Breast epithelium (tissue), 3 donors: ENCODE data around the gene PRXL2A.

ENCODE experiments used
- POLR2A ChIP-seq: fragments of 450-650 bp; IDR thresholded peaks from one replicate; pipeline ENCODE4 v1.6.1; 2016; ENCODE audit warnings: antibody characterized with exemption, mild to moderate bottlenecking, moderate library complexity
- POLR2AphosphoS5 ChIP-seq, 3 donors: sonication (generic); formaldehyde crosslinking; IDR thresholded peaks; one replicate each; pipeline ENCODE4 v1.6.1; 2017; ENCODE audit warnings: antibody characterized with exemption in 3 of 3
- TF ChIP-seq, protein P1 (sequence below), 3 donors: fragments of 450-650 bp; IDR thresholded peaks; one replicate each; pipeline ENCODE4 v1.5.1; 2016 to 2017; ENCODE audit warnings: antibody characterized with exemption in 3 of 3, mild to moderate bottlenecking in 3 of 3, moderate library complexity in 3 of 3

- no peak for TF ChIP-seq POLR2A
- TF ChIP-seq, protein P1, sequence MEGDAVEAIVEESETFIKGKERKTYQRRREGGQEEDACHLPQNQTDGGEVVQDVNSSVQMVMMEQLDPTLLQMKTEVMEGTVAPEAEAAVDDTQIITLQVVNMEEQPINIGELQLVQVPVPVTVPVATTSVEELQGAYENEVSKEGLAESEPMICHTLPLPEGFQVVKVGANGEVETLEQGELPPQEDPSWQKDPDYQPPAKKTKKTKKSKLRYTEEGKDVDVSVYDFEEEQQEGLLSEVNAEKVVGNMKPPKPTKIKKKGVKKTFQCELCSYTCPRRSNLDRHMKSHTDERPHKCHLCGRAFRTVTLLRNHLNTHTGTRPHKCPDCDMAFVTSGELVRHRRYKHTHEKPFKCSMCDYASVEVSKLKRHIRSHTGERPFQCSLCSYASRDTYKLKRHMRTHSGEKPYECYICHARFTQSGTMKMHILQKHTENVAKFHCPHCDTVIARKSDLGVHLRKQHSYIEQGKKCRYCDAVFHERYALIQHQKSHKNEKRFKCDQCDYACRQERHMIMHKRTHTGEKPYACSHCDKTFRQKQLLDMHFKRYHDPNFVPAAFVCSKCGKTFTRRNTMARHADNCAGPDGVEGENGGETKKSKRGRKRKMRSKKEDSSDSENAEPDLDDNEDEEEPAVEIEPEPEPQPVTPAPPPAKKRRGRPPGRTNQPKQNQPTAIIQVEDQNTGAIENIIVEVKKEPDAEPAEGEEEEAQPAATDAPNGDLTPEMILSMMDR (IDR thresholded peaks at IDR 0.05) = no peak
- no peak for TF ChIP-seq POLR2AphosphoS5 (IDR thresholded peaks at IDR 0.05)
These were observed 35.8 kb downstream of the PRXL2A start for GRCh38 chr10:80444124-80444523.
